SU-DHL-6 (cell line): ENCODE data around the gene ERAL1.

Experiments
- H2AFZ ChIP-seq: fragments of 200-600 bp; sonication (generic); 2 replicates; pipeline ENCODE4 v1.6.1; 2014; ENCODE audit warnings: low read depth, mild to moderate bottlenecking, moderate library complexity, mixed read lengths, antibody characterized with exemption, low read length; ENCODE audit not compliant: severe bottlenecking
- H3F3A ChIP-seq: fragments of 200-600 bp; shearing (Covaris generic); 2 replicates; pipeline ENCODE4 v1.6.0; 2016; ENCODE audit warnings: antibody characterized with exemption, mild to moderate bottlenecking; ENCODE audit not compliant: insufficient read depth
- H3K27ac ChIP-seq: fragments of 200-600 bp; sonication (generic); 2 replicates; pipeline ENCODE4 v1.5.1; 2016; ENCODE audit warnings: low read depth, mild to moderate bottlenecking, low read length, moderate library complexity, mixed read lengths
- H3K27me3 ChIP-seq: fragments of 200-600 bp; sonication (generic), shearing (Covaris generic); 2 replicates; pipeline ENCODE4 v1.6.0; 2014; ENCODE audit warnings: mild to moderate bottlenecking, low read length
- H3K36me3 ChIP-seq: fragments of 200-600 bp; sonication (generic); 2 replicates; pipeline ENCODE4 v1.6.1; 2014; ENCODE audit warnings: mild to moderate bottlenecking, low read length, mixed read lengths
- H3K4me2 ChIP-seq: fragments of 300-600, 200-600 bp; shearing (Covaris generic), sonication (generic); 2 replicates; pipeline ENCODE4 v1.6.0; 2014; ENCODE audit warnings: low read length, low read depth, mild to moderate bottlenecking; ENCODE audit not compliant: poor library complexity, severe bottlenecking
- H3K4me3 ChIP-seq: fragments of 200-600 bp; sonication (generic); 2 replicates; pipeline ENCODE4 v1.5.1; 2014; ENCODE audit warnings: antibody characterized with exemption, low read length, mild to moderate bottlenecking, mixed read lengths; ENCODE audit not compliant: insufficient read depth, poor library complexity, severe bottlenecking
- H3K79me2 ChIP-seq: fragments of 200-600 bp; sonication (generic); 2 replicates; pipeline ENCODE4 v1.6.1; 2014; ENCODE audit warnings: mild to moderate bottlenecking, low read length, moderate library complexity; ENCODE audit not compliant: insufficient read depth
- H3K9ac ChIP-seq: fragments of 200-600 bp; sonication (generic); 2 replicates; pipeline ENCODE4 v1.7.0; 2014; ENCODE audit warnings: mild to moderate bottlenecking, low read length
- H3K9me2 ChIP-seq: fragments of 200-600 bp; sonication (generic); replicated peaks from 2 replicates; pipeline ENCODE4 v1.6.1; 2014; ENCODE audit warnings: low read length; ENCODE audit not compliant: insufficient read depth
- H3K9me3 ChIP-seq: fragments of 200-600 bp; sonication (generic); 2 replicates; pipeline ENCODE4 v1.6.1; 2014; ENCODE audit warnings: low read length, mixed read lengths; ENCODE audit not compliant: insufficient read depth
- H4K20me1 ChIP-seq: fragments of 200-600 bp; sonication (generic); 2 replicates; pipeline ENCODE4 v1.6.1; 2014; ENCODE audit warnings: low read depth, mild to moderate bottlenecking, antibody characterized with exemption, low read length, moderate library complexity, mixed read lengths
- EZH2phosphoT487 ChIP-seq: fragments of 200-600 bp; sonication (generic), shearing (Covaris generic); conservative IDR thresholded peaks from 2 replicates; pipeline ENCODE4 v1.6.1; 2018; ENCODE audit warnings: mild to moderate bottlenecking, antibody characterized with exemption, low read length, moderate library complexity, mixed read lengths
- TF ChIP-seq, protein P1 (sequence below): fragments of 200-600 bp; sonication (generic); IDR thresholded peaks from one replicate; pipeline ENCODE4 v1.5.1; 2017; ENCODE audit warnings: antibody characterized with exemption, mild to moderate bottlenecking, low read length, moderate library complexity; ENCODE audit not compliant: insufficient read depth, poor library complexity, severe bottlenecking

The ERAL1 gene

DNA sequence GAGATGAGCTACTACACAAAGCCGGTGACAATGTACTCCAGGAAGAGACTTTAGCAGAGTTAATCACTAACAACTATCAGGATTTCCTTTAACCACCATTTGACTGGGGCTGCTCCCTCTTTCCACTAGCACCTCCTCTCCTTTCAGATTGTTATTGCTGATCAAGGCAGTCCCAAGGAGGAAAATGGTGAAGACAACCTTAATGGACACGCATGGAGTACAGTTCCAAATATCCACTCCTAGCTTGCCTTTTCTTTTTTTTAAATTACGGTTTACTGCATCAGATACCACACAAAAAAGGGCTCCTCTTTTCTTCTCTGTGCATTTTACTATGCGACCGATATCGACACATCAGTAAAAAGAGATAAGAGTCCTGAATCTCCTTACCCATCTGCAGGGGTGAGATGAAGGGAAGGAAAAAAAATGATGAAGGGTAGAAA lies 43.1 kb upstream of the ERAL1 start:
- Histone ChIP-seq H3K9me3 (no peaks in the 10 kb centered on the region), H3K4me2 (peak overlapping the region; percentile 87), H3K9me2 (no peaks in the 10 kb centered on the region), H3K27me3 (no peaks in the 10 kb centered on the region), H3K79me2 (peaks cover 80% of the 10 kb centered on the region), H4K20me1 (0 out of 2 replicates have a peak, but pooled peaks cover 4% of the 10 kb centered on the region), H3K36me3 (no peaks in the 10 kb centered on the region), H3K9ac (peak overlapping the region; percentile 75), H2AFZ (peak overlapping the region; percentile 68), H3K4me3 (peak overlapping the region; percentile 76), H3K27ac (peak overlapping the region; percentile 63), H3F3A (peaks cover 21% of the 10 kb centered on the region; the same call in 1 of the 2 replicates)
- TF ChIP-seq, protein P1, sequence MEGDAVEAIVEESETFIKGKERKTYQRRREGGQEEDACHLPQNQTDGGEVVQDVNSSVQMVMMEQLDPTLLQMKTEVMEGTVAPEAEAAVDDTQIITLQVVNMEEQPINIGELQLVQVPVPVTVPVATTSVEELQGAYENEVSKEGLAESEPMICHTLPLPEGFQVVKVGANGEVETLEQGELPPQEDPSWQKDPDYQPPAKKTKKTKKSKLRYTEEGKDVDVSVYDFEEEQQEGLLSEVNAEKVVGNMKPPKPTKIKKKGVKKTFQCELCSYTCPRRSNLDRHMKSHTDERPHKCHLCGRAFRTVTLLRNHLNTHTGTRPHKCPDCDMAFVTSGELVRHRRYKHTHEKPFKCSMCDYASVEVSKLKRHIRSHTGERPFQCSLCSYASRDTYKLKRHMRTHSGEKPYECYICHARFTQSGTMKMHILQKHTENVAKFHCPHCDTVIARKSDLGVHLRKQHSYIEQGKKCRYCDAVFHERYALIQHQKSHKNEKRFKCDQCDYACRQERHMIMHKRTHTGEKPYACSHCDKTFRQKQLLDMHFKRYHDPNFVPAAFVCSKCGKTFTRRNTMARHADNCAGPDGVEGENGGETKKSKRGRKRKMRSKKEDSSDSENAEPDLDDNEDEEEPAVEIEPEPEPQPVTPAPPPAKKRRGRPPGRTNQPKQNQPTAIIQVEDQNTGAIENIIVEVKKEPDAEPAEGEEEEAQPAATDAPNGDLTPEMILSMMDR: no peak
- TF ChIP-seq EZH2phosphoT487: no peak

- Histone ChIP-seq H3F3A (peaks cover 21% of the 10 kb centered on the region; the same call in 1 of the 2 replicates), H3K27me3 (no peaks in the 10 kb centered on the region), H3K4me2 (peak overlapping the region; percentile 87), H3K27ac (peak overlapping the region; percentile 77), H3K9me3 (no peaks in the 10 kb centered on the region), H3K79me2 (peaks cover 80% of the 10 kb centered on the region), H3K36me3 (no peaks in the 10 kb centered on the region), H3K9me2 (no peaks in the 10 kb centered on the region), H2AFZ (peak overlapping the region; percentile 83), H4K20me1 (0 out of 2 replicates have a peak, but pooled peaks cover 4% of the 10 kb centered on the region), H3K4me3 (peak overlapping the region; percentile 76), H3K9ac (peak overlapping the region; percentile 75)
- TF ChIP-seq EZH2phosphoT487: no peak
- TF ChIP-seq, protein P1: no peak
Measured at GRCh38 chr17:28812091-28812747, 42.6 kb upstream of the ERAL1 start.

DNA sequence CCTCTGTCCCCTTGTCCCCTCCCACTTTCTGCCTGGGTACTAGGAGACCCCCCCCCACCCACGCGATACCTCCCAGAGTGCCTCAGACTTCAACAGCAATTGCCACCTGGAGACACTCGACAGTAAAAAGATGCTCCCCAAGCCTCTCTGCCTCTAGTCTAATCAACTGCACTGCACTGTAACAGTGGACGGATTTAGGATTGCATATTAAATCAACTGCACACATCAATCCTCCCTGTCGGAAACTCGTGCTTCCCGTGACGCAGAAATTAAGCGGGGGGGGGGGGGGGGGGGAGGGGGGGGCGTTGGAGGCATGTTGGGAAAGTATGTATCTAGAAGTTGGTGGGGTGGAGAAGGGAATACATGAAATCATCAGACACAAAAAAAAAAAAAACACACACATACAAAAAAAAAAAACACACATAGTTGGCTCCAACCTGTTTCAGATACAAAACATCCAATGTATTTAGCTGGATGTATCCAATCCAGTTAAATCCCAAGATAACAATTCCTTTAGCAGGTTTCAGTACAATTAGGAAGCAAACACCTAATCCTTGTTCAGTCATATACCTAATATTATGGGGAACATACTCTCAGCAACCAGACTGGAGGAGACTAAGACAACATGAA lies 42.0 kb upstream of the ERAL1 start:
- Histone ChIP-seq H2AFZ (peak overlapping the region; percentile 83), H3K4me2 (peak overlapping the region; percentile 66), H3K79me2 (peaks cover 81% of the 10 kb centered on the region)

More for the DNA sequence above, 42.0 kb upstream of the ERAL1 start:
- TF ChIP-seq EZH2phosphoT487: no peak
- TF ChIP-seq, protein P1: no peak
- H3K27ac ChIP-seq: peak overlapping the region; percentile 77
- H3K9me3 ChIP-seq: no peaks in the 10 kb centered on the region
- H3F3A ChIP-seq: peaks cover 21% of the 10 kb centered on the region; the same call in 1 of the 2 replicates
- H3K4me3 ChIP-seq: peak overlapping the region; percentile 76
- no peaks in the 10 kb centered on the region for H3K36me3 ChIP-seq
- 0 out of 2 replicates have a peak, but pooled peaks cover 4% of the 10 kb centered on the region for H4K20me1 ChIP-seq
- H3K27me3 ChIP-seq: no peaks in the 10 kb centered on the region
- H3K9me2 ChIP-seq: no peaks in the 10 kb centered on the region
- peak overlapping the region; percentile 75 for H3K9ac ChIP-seq
